Left forelimb (tissue), 1 donor: ENCODE data around the gene UBXN1.

Source experiments
- DNase-seq: peaks from one replicate; pipeline ENCODE4 v3.0.0-alpha.2; 2018; ENCODE audit warnings: low spot score

Gene UBXN1

GRCh38 chr11:62678770-62679696 is at the start of gene UBXN1:
Gene UBXN1, minus strand, starts transcription at chr11:62679073. Its CDS starts 150 bp downstream, at chr11:62678923.
- DNase-seq, result peak; percentile 97

GRCh38 chr11:62728171-62728988 is 49.5 kb upstream of the UBXN1 start, which contains the start of gene TTC9C:
Gene TTC9C, plus strand, starts transcription at chr11:62728486. Its CDS starts 363 bp downstream, at chr11:62728849.
- DNase-seq, result peak; percentile 91

GRCh38 chr11:62727872-62728170 is 48.9 kb upstream of the UBXN1 start:
- peak; percentile 87 for DNase-seq

GRCh38 chr11:62727165-62727871 is 48.4 kb upstream of the UBXN1 start, which contains the start of gene HNRNPUL2:
Gene HNRNPUL2, minus strand, starts transcription at chr11:62727457. Its CDS starts 301 bp downstream, at chr11:62727156.
- peak; percentile 99 for DNase-seq

GRCh38 chr11:62726915-62727164 is 48.0 kb upstream of the UBXN1 start:
- no peak for DNase-seq

- no peak for DNase-seq
These were observed 47.5 kb upstream of the UBXN1 start for GRCh38 chr11:62726156-62726914.

GRCh38 chr11:62725646-62726045 is 46.8 kb upstream of the UBXN1 start:
- no peak for DNase-seq

GRCh38 chr11:62724171-62724570 is 45.3 kb upstream of the UBXN1 start:
- no peak for DNase-seq

GRCh38 chr11:62721994-62722393 is 43.1 kb upstream of the UBXN1 start:
- DNase-seq, result no peak

GRCh38 chr11:62719302-62719978 is 40.6 kb upstream of the UBXN1 start:
- no peak for DNase-seq

- DNase-seq, result no peak
These were observed 37.9 kb upstream of the UBXN1 start for GRCh38 chr11:62716816-62717215.

- DNase-seq, result no peak
These were observed 37.3 kb upstream of the UBXN1 start for GRCh38 chr11:62716206-62716605.

- DNase-seq, result no peak
These were observed 36.6 kb upstream of the UBXN1 start for GRCh38 chr11:62715150-62716130.

- DNase-seq, result no peak
These were observed 34.5 kb upstream of the UBXN1 start for GRCh38 chr11:62713343-62713742.

GRCh38 chr11:62712861-62713260 is 34.0 kb upstream of the UBXN1 start:
- no peak for DNase-seq

GRCh38 chr11:62712276-62712812 is 33.5 kb upstream of the UBXN1 start:
- no peak for DNase-seq

- DNase-seq, result no peak
These were observed 31.1 kb upstream of the UBXN1 start for GRCh38 chr11:62710001-62710345.

GRCh38 chr11:62709247-62710000 is 30.6 kb upstream of the UBXN1 start:
- DNase-seq, result peak; percentile 96

- DNase-seq, result no peak
These were observed 29.9 kb upstream of the UBXN1 start for GRCh38 chr11:62708793-62709192.
